Pancreas (tissue), 10 donors: ENCODE results near the gene BRSK2. TPM values are rescaled to one million over a fixed set of nuclear protein-coding genes. Genes with fewer than 3 reads are reported as not detected.

ENCODE experiments used
- ATAC-seq, 4 donors: fragments of 200-7000 bp; cut with Tn5 transposase; one replicate each; pipeline versions ENCODE4 v1.8.0 to v1.9.1; 2020; ENCODE audit warnings: mild to moderate bottlenecking in 4 of 4, moderate library complexity in 4 of 4
- DNase-seq, 6 donors: peaks; one replicate each; pipeline ENCODE4 v3.0.0-alpha.2; 2020
- FAIRE-seq: peaks from 2 replicates; lab custom pipeline; 2012; peaks lifted over from hg19 to GRCh38; lab: Jason Lieb, UNC
- H3K27ac ChIP-seq, 4 donors: fragments of 200-600 bp; sonication (generic); 1 replicate in 3 of 4; 2 replicates in 1 of 4; pipeline versions ENCODE4 v1.5.0 to v1.8.0; 2020
- H3K27me3 ChIP-seq, 4 donors: fragments of 200-600 bp; one replicate each; pipeline ENCODE4 v1.8.0; 2021
- H3K36me3 ChIP-seq, 3 donors: fragments of 200-600 bp; sonication (generic) in 1 of 3; one replicate each; pipeline versions ENCODE4 v1.5.0 to v1.8.0; 2020 to 2021
- H3K4me1 ChIP-seq, 3 donors: fragments of 200-600 bp; one replicate each; pipeline ENCODE4 v1.8.0; 2021
- H3K4me3 ChIP-seq, 4 donors: fragments of 200-600 bp; sonication (generic) in 2 of 4; one replicate each; pipeline versions ENCODE4 v1.5.0 to v1.8.0; 2020 to 2021
- H3K9me3 ChIP-seq, 4 donors: fragments of 200-600 bp; one replicate each; pipeline ENCODE4 v1.8.0; 2021
- CTCF ChIP-seq, 4 donors: fragments of 200-600 bp; sonication (generic) in 3 of 4; IDR thresholded peaks; one replicate each; pipeline versions ENCODE4 v1.5.0 to v1.8.0; 2021; ENCODE audit warnings: antibody characterized with exemption in 4 of 4
- WGBS, 2 donors: extraction: QIAGEN DNeasy Blood & Tissue Kit; methylation state at CpG; one replicate each; pipeline ENCODE4 v1.1.7; 2013; 5-methylcytosine and 5-hydroxymethylcytosine counted together
- intact Hi-C, 3 donors: fragments of 100-400 bp; cut with DNase I; formaldehyde crosslinking; loops; one replicate each; pipeline versions ENCODE4 v1.11.1 to v1.14.2; 2022
- polyA plus RNA-seq, 2 donors: library from polyadenylated mRNA; stranded (reverse); fragments of 200-250 nt; gene quantifications; one replicate each; pipeline ENCODE4 v1.2.3, GENCODE V29; 2013
- total RNA-seq, 6 donors: library from RNA; stranded (reverse); fragmentation: NEBNext Ultra II Directional in 4 of 6; extraction: Animal tissue kit (Norgen Biotek cat#: 25700) in 4 of 6; gene quantifications; one replicate each; pipeline versions ENCODE4 v1.2.1 to v1.2.4, GENCODE V29; 2021 to 2023
- donor health status: healthy with polysubstance abuse.
- donor health status: DM: no; HTN: no; CAD: no; lungs with moderate emphysema.
- donor health status: DM: no; HTN: no; CAD: no.
- donor health status: control.
- donor health status: control.
- donor health status: Bipolar disorder and iron deficiency.
- donor health status: DM: yes; HTN: yes; CAD: no.
- donor health status: DM: no; HTN: no; CAD: no.
- donor health status: DM: no; HTN: no; CAD: no.
- donor health status: DM: yes; HTN: yes; CAD: no.

The BRSK2 gene
- total and polyA plus RNA-seq, 8 donors, result 44.2 to 215 (median 70.9) TPM

GRCh38 chr11:1473011-1473628, 83.4 kb downstream of the BRSK2 start:
- TF ChIP-seq CTCF (IDR thresholded peaks at IDR 0.05), result no peak
- DNase-seq, result peak in 1 of 6 donors; percentile 11
- H3K27me3 ChIP-seq, result no peaks in the 10 kb centered on the region
- no peak overlapping the region for H3K27ac ChIP-seq
- peaks cover 0 to 16% (median 5%) of the 10 kb centered on the region in 3 donors for H3K36me3 ChIP-seq
- H3K4me1 ChIP-seq, result no peaks in the 10 kb centered on the region
- intact Hi-C loops, result no loop called here
- H3K4me3 ChIP-seq, result no peak overlapping the region
- no peak for FAIRE-seq
- ATAC-seq, result no peak
- H3K9me3 ChIP-seq, result no peaks in the 10 kb centered on the region
- 91 to 96% methylated on average over 12 of the region's 12 CpGs for WGBS, 2 donors

GRCh38 chr11:1473786-1474185, 84.1 kb downstream of the BRSK2 start:
- WGBS, 2 donors, result 96% methylated on average over 22 of the region's 22 CpGs
- no peaks in the 10 kb centered on the region for H3K27me3 ChIP-seq
- DNase-seq (peak in 2 of 6 donors; percentile 19 to 43), ATAC-seq (no peak), FAIRE-seq (no peak)
- H3K36me3 ChIP-seq, result peaks cover 0 to 16% (median 5%) of the 10 kb centered on the region in 3 donors
- TF ChIP-seq CTCF (IDR thresholded peaks at IDR 0.05), result no peak
- H3K4me3 ChIP-seq, result no peak overlapping the region
- intact Hi-C loops, result no loop called here
- no peaks in the 10 kb centered on the region for H3K4me1 ChIP-seq
- H3K27ac ChIP-seq, result no peak overlapping the region
- H3K9me3 ChIP-seq, result no peaks in the 10 kb centered on the region

- 93 to 94% methylated on average over 12 of the region's 12 CpGs for WGBS, 2 donors
Measured at GRCh38 chr11:1475841-1476240, 86.1 kb downstream of the BRSK2 start.

GRCh38 chr11:1476940-1477736, 87.4 kb downstream of the BRSK2 start:
- intact Hi-C loops, result no loop called here
- Histone ChIP-seq H3K9me3 (no peaks in the 10 kb centered on the region), H3K4me3 (no peak overlapping the region), H3K27me3 (no peaks in the 10 kb centered on the region), H3K27ac (no peak overlapping the region), H3K36me3 (peaks cover 0 to 5% (median 0%) of the 10 kb centered on the region in 3 donors), H3K4me1 (no peaks in the 10 kb centered on the region)
- WGBS, 2 donors, result 90 to 93% methylated on average over 20 of the region's 20 CpGs
- FAIRE-seq (no peak), ATAC-seq (no peak), DNase-seq (no peak)
- no peak for TF ChIP-seq CTCF (IDR thresholded peaks at IDR 0.05)

More at GRCh38 chr11:1475841-1476240, 86.1 kb downstream of the BRSK2 start:
- intact Hi-C loops, result no loop called here
- Histone ChIP-seq H3K27ac (no peak overlapping the region), H3K9me3 (no peaks in the 10 kb centered on the region), H3K4me1 (no peaks in the 10 kb centered on the region), H3K4me3 (no peak overlapping the region), H3K36me3 (peaks cover 0 to 7% (median 5%) of the 10 kb centered on the region in 3 donors), H3K27me3 (no peaks in the 10 kb centered on the region)
- FAIRE-seq (no peak), DNase-seq (no peak), ATAC-seq (no peak)
- TF ChIP-seq CTCF (IDR thresholded peaks at IDR 0.05), result no peak
